HG03135 (cell line): ENCODE data around the gene SNRNP40.
A peak's percentile ranks its signal among the peaks of the same experiment; 100 is the strongest.

ENCODE experiments used
- ATAC-seq: cut with Tn5 transposase; IDR thresholded peaks from one replicate; pipeline ENCODE4 v1.9.1; 2021; ENCODE audit warnings: mild to moderate bottlenecking, moderate library complexity; ENCODE audit not compliant: unreplicated experiment

Gene SNRNP40

GRCh38 chr1:31296486-31297276 lies at the start of gene SNRNP40, which contains the start of gene ZCCHC17:
SNRNP40 (minus strand) TSS chr1:31296788; CDS start chr1:31296751, 37 bp downstream.
ZCCHC17 (plus strand) TSS chr1:31297032; CDS start chr1:31310099, 13,067 bp downstream.
- peak; percentile 94 for ATAC-seq

GRCh38 chr1:31345635-31346034 lies 49.0 kb upstream of the SNRNP40 start:
- no peak for ATAC-seq

- no peak for ATAC-seq
Measured at GRCh38 chr1:31344503-31344902, 47.9 kb upstream of the SNRNP40 start.

GRCh38 chr1:31336687-31337467 lies 40.3 kb upstream of the SNRNP40 start:
- no peak for ATAC-seq

GRCh38 chr1:31335007-31335406 lies 38.4 kb upstream of the SNRNP40 start:
- no peak for ATAC-seq

- no peak for ATAC-seq
Measured at GRCh38 chr1:31327381-31327780, 30.8 kb upstream of the SNRNP40 start.

GRCh38 chr1:31326461-31326860 lies 29.9 kb upstream of the SNRNP40 start:
- ATAC-seq: no peak

- ATAC-seq: no peak
Measured at GRCh38 chr1:31324992-31325391, 28.4 kb upstream of the SNRNP40 start.

- no peak for ATAC-seq
Measured at GRCh38 chr1:31324093-31324492, 27.5 kb upstream of the SNRNP40 start.

GRCh38 chr1:31318146-31318545 lies 21.6 kb upstream of the SNRNP40 start:
- no peak for ATAC-seq

- ATAC-seq: no peak
Measured at GRCh38 chr1:31315902-31316301, 19.3 kb upstream of the SNRNP40 start.

- ATAC-seq: no peak
Measured at GRCh38 chr1:31310198-31310597, 13.6 kb upstream of the SNRNP40 start.

GRCh38 chr1:31308036-31308435 lies 11.4 kb upstream of the SNRNP40 start:
- ATAC-seq: no peak

- no peak for ATAC-seq
Measured at GRCh38 chr1:31306278-31306677, 9.7 kb upstream of the SNRNP40 start.

- no peak for ATAC-seq
Measured at GRCh38 chr1:31302709-31303441, 6.3 kb upstream of the SNRNP40 start.

- no peak for ATAC-seq
Measured at GRCh38 chr1:31300193-31300592, 3.6 kb upstream of the SNRNP40 start.

- ATAC-seq: no peak
Measured at GRCh38 chr1:31299365-31299764, 2.8 kb upstream of the SNRNP40 start.

GRCh38 chr1:31297277-31298247 lies 974 bp upstream of the SNRNP40 start:
- ATAC-seq: no peak

- peak; percentile 7 for ATAC-seq
Measured at GRCh38 chr1:31295874-31296485, 608 bp downstream of the SNRNP40 start.

GRCh38 chr1:31289021-31289420 lies 7.6 kb downstream of the SNRNP40 start:
- ATAC-seq: no peak
